ENCODE data around the gene MCCD1.

DNA sequence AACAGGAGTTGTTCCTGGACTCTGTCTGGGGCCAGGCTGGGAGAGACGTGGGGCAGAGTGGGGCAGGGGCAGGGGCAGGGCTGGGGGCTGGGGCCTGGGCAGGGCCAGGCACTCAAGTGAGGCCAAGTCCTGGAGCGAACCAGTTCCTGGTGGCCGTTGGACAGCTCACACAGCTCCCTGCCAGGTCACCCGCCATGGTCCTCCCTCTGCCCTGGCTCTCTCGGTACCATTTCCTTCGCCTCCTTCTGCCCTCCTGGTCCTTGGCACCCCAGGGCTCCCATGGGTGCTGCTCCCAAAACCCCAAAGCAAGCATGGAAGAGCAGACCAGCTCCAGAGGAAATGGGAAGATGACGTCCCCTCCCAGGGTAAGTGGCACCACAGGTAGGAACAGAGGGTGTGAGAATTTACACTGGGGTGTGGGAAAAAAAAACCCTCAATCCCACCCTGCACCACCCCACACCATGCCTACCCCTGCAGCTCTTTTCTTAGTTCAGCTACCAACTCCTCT is at the start of gene MCCD1:
- TF ChIP-seq HCFC1 (IDR thresholded peaks at IDR 0.05; ENCODE audit: low read depth, low read length) (no peak), HNRNPK (IDR thresholded peaks at IDR 0.05; ENCODE audit: low read depth, low read length, poor library complexity, severe bottlenecking) (peak; percentile 71), KDM5B (CRISPR knock-in tag; IDR thresholded peaks at IDR 0.05; ENCODE audit: borderline replicate concordance) (no peak), JUN (CRISPR knock-in tag; IDR thresholded peaks at IDR 0.05) (no peak), RFXANK (CRISPR knock-in tag; IDR thresholded peaks at IDR 0.05) (no peak)

Data from HepG2 (cell line).